ENCODE data around the gene BIRC5.
"Not testable (repeated sequence)": the region's sequence is repeated elsewhere in the genome, so short reads cannot be mapped to it uniquely, and the experiment has no call there.

BIRC5 gene

GRCh38 chr17:78241277-78242023, 27.4 kb downstream of the BIRC5 start:
- DNase-seq = no peak

- DNase-seq = peak in 1 of 2 donors; percentile 92
These were observed 28.1 kb downstream of the BIRC5 start for GRCh38 chr17:78242024-78242742.

- no peak for DNase-seq
These were observed 33.3 kb downstream of the BIRC5 start for GRCh38 chr17:78247304-78247703.

GRCh38 chr17:78248051-78248914, 34.2 kb downstream of the BIRC5 start:
- no peak for DNase-seq

- no peak for DNase-seq
These were observed 35.2 kb downstream of the BIRC5 start for GRCh38 chr17:78249074-78249817.

GRCh38 chr17:78249818-78250806, 36.1 kb downstream of the BIRC5 start:
- DNase-seq = no peak

- DNase-seq = peak; percentile 58 to 81
These were observed 37.1 kb downstream of the BIRC5 start for GRCh38 chr17:78250891-78251772.

DNA sequence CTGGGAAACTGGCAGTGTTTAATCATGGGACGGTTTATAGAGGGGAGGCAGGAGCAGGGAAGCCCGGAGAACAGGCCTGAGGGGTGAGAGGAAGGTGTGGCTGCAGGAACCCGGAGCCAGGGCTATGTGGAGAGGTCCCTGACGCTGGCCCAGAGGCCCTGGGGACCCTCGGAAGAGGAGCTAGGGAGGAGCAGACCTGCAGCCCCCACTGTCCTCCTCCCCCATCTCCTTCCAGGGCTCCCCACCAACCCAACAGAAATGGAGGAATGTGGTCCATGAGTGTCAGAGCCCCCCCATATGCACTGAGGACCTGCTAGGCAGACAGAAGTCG, 37.7 kb downstream of the BIRC5 start:
- no peak for DNase-seq

- DNase-seq = no peak
These were observed 38.1 kb downstream of the BIRC5 start for GRCh38 chr17:78252111-78252634.

DNA sequence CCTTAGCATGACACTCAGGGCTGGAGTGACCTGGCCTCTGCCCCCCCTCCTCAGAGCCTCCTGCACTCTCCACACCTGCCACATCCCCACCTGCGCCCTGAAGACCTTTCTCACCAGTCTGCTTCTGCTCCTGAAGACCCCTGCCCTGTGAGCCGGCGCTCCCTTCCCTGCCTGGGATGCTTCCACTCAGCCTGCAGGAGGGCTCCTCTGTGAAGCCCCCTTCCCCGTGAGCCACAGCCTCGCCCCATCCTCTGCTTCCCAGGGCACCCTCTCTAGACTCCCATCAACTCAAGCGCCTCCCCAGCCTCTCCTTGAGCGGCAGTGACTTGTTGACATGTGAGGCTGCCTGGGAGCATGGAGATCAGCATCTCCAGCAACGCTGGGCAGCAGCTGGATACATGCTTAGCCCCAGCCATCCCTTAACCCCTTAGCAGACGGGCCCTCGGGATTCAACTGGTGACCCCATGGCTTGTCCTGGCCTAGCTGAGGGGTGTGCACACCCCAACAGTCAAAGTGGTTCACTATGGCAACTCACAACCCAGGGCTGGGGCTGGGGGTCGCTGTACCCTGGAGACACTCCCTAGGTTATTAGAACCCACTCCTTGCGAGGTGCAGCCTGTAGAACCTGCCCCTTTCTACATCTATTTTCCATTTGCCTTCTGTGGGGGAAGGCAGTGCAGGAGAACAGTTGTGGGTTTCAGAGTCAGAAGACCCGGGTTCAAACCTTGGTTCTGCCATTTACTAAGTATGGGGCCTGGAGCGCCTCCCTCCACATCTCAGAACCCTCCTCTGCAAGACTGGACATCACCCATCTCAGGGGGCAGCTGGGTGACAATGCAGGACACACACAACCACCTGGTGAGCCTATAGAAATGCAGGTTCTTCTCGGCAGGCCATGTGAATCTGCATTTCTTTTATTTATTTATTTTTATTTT, 38.9 kb downstream of the BIRC5 start:
- no peak for DNase-seq

- not testable (repeated sequence) for DNase-seq
These were observed 39.5 kb downstream of the BIRC5 start for GRCh38 chr17:78253636-78253945.

GRCh38 chr17:78253946-78254672, 40.1 kb downstream of the BIRC5 start:
- peak; percentile 31 to 41 for DNase-seq

- no peak for DNase-seq
These were observed 41.1 kb downstream of the BIRC5 start for GRCh38 chr17:78255029-78255656.

- no peak for DNase-seq
These were observed 42.1 kb downstream of the BIRC5 start for GRCh38 chr17:78255953-78256706.

GRCh38 chr17:78256707-78257591, 42.9 kb downstream of the BIRC5 start:
- DNase-seq = no peak

GRCh38 chr17:78257810-78258322, 43.8 kb downstream of the BIRC5 start:
- peak in 1 of 2 donors; percentile 21 for DNase-seq

All from bone marrow (tissue), 2 donors.